Glomerular endothelial cell (primary cell): ENCODE measurements around the gene OR14C36. TPM values are rescaled to one million over a fixed set of nuclear protein-coding genes. Genes with fewer than 3 reads are reported as not detected.

Experiments used
- total RNA-seq: library from RNA; depleted of rRNA; stranded (reverse); fragments of >200 nt; gene quantifications from 2 replicates; pipeline ENCODE4 v1.2.3, GENCODE V29; 2015

The OR14C36 gene
- total RNA-seq, 1 donor from 2014 or later: not detected

Other genes starting within 250 kb of the OR14C36 start
- not detected in 2 replicates for gene OR2M5, start 203.6 kb upstream of the OR14C36 start, total RNA-seq
- not detected in 2 replicates for gene OR2M2, start 174.0 kb upstream of the OR14C36 start, total RNA-seq
- gene OR2M3, start 151.5 kb upstream of the OR14C36 start, total RNA-seq: not detected in 2 replicates
- gene OR2M4, start 117.4 kb upstream of the OR14C36 start, total RNA-seq: not detected in 2 replicates
- not detected in 2 replicates for gene OR2T33, start 70.8 kb upstream of the OR14C36 start, total RNA-seq
- not detected in 2 replicates for gene OR2T12, start 45.4 kb upstream of the OR14C36 start, total RNA-seq
- gene OR2M7, start 24.2 kb upstream of the OR14C36 start, total RNA-seq: not detected in 2 replicates
- gene OR2T4, start 12.9 kb downstream of the OR14C36 start, total RNA-seq: not detected in 2 replicates
- not detected in 2 replicates for gene OR2T6, start 27.0 kb downstream of the OR14C36 start, total RNA-seq
- not detected in 2 replicates for gene OR2T1, start 54.3 kb downstream of the OR14C36 start, total RNA-seq
- gene OR2T2, start 96.9 kb downstream of the OR14C36 start, total RNA-seq: not detected in 2 replicates
- gene OR2T3, start 124.6 kb downstream of the OR14C36 start, total RNA-seq: not detected in 2 replicates
- not detected in 2 replicates for gene OR2T5, start 139.8 kb downstream of the OR14C36 start, total RNA-seq
- gene OR2G6, start 159.3 kb downstream of the OR14C36 start, total RNA-seq: not detected in 2 replicates
- not detected in 2 replicates for gene OR2T29, start 214.0 kb downstream of the OR14C36 start, total RNA-seq
- gene OR2T34, start 226.0 kb downstream of the OR14C36 start, total RNA-seq: not detected in 2 replicates
- gene OR2T10, start 248.9 kb downstream of the OR14C36 start, total RNA-seq: not detected in 2 replicates